Endothelial cell of umbilical vein (primary cell): ENCODE data around the gene THNSL1.
"Not testable (repeated sequence)": the region's sequence is repeated elsewhere in the genome, so short reads cannot be mapped to it uniquely, and the experiment has no call there.

Experiments
- CTCF ChIP-seq, 2 donors: IDR thresholded peaks; 1 replicate in 1 of 2; 2 replicates in 1 of 2; pipeline ENCODE4 v1.5.1; 2011; ENCODE audit warnings: low read length in 2 of 2, mild to moderate bottlenecking in 2 of 2, moderate library complexity in 2 of 2, control low read depth in 1 of 2, inconsistent platforms in 1 of 2, low read depth in 1 of 2; ENCODE audit not compliant: insufficient read depth in 1 of 2; ENCODE audit errors: extremely low read depth in 1 of 2
- EZH2 ChIP-seq: IDR thresholded peaks from 2 replicates; pipeline ENCODE4 v1.6.1; 2012; ENCODE audit warnings: borderline replicate concordance, low read depth, mild to moderate bottlenecking, moderate library complexity, low read length, inconsistent platforms; ENCODE audit not compliant: severe bottlenecking
- GATA2 ChIP-seq: IDR thresholded peaks from 2 replicates; pipeline ENCODE4 v1.7.0; 2011; ENCODE audit warnings: low read depth, mild to moderate bottlenecking, moderate library complexity, mixed read lengths, low read length; ENCODE audit not compliant: insufficient read length, insufficient read depth
- MAX ChIP-seq: IDR thresholded peaks from 2 replicates; pipeline ENCODE4 v1.6.1; 2011; ENCODE audit not compliant: insufficient read depth, insufficient read length
- POLR2A ChIP-seq: IDR thresholded peaks from 2 replicates; pipeline ENCODE4 v1.6.1; 2012; ENCODE audit warnings: low read depth, mild to moderate bottlenecking, control low read depth, low read length
- POLR2AphosphoS5 ChIP-seq: IDR thresholded peaks from 2 replicates; pipeline ENCODE4 v1.6.1; 2012; ENCODE audit warnings: low read depth, mild to moderate bottlenecking, control low read depth, low read length, moderate library complexity; ENCODE audit not compliant: insufficient read depth

- TF ChIP-seq CTCF (IDR thresholded peaks at IDR 0.05; ENCODE audit: extremely low read depth in 1 of 2, insufficient read depth in 1 of 2, low read depth in 1 of 2, low read length in 2 of 2); POLR2A; POLR2AphosphoS5; EZH2; MAX; GATA2: not testable (repeated sequence)
Observed at GRCh38 chr10:24968951-24969350, 47.5 kb upstream of the THNSL1 start.
